ENCODE results near the gene IGSF23.

DNA sequence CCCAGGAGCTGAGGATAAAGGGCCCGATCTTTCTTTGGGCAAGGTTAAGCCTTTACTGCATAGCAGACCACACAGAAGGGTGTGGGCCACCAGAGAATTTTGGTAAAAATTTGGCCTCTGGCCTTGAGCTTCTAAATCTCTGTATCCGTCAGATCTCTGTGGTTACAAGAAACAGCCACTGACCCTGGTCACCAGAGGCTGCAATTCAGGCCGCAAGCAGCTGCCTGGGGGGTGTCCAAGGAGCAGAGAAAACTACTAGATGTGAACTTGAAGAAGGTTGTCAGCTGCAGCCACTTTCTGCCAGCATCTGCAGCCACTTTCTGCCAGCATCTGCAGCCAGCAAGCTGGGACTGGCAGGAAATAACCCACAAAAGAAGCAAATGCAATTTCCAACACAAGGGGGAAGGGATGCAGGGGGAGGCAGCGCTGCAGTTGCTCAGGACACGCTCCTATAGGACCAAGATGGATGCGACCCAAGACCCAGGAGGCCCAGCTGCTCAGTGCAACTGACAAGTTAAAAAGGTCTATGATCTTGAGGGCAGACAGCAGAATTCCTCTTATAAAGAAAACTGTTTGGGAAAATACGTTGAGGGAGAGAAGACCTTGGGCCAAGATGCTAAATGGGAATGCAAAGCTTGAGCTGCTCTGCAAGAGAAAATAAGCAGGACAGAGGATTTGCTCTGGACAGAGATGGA, 49.5 kb downstream of the IGSF23 start:
- TF ChIP-seq EZH2 (IDR thresholded peaks at IDR 0.05; ENCODE audit: borderline replicate concordance, low read depth, low read length, poor library complexity, severe bottlenecking) = no peak
- TF ChIP-seq CTCF (conservative IDR thresholded peaks at IDR 0.05; ENCODE audit: low read depth, low read length) = no peak
